Endothelial cell of umbilical vein (primary cell): ENCODE measurements around the gene SUPT3H.

Experiments
- EZH2 ChIP-seq: IDR thresholded peaks from 2 replicates; pipeline ENCODE4 v1.6.1; 2012; ENCODE audit warnings: borderline replicate concordance, low read depth, mild to moderate bottlenecking, moderate library complexity, low read length, inconsistent platforms; ENCODE audit not compliant: severe bottlenecking
- JUN ChIP-seq: IDR thresholded peaks from 2 replicates; pipeline ENCODE4 v1.6.1; 2011; ENCODE audit warnings: borderline replicate concordance, low read depth; ENCODE audit not compliant: insufficient read length, insufficient read depth
- POLR2A ChIP-seq: IDR thresholded peaks from 2 replicates; pipeline ENCODE4 v1.6.1; 2012; ENCODE audit warnings: low read depth, mild to moderate bottlenecking, control low read depth, low read length
- POLR2AphosphoS5 ChIP-seq: IDR thresholded peaks from 2 replicates; pipeline ENCODE4 v1.6.1; 2012; ENCODE audit warnings: low read depth, mild to moderate bottlenecking, control low read depth, low read length, moderate library complexity; ENCODE audit not compliant: insufficient read depth
- TF ChIP-seq, protein P1 (sequence below), 2 donors: IDR thresholded peaks; 1 replicate in 1 of 2; 2 replicates in 1 of 2; pipeline ENCODE4 v1.5.1; 2011; ENCODE audit warnings: low read length in 2 of 2, mild to moderate bottlenecking in 2 of 2, moderate library complexity in 2 of 2, control low read depth in 1 of 2, inconsistent platforms in 1 of 2, low read depth in 1 of 2; ENCODE audit not compliant: insufficient read depth in 1 of 2; ENCODE audit errors: extremely low read depth in 1 of 2
- TF ChIP-seq, protein P2 (sequence below): IDR thresholded peaks from 2 replicates; pipeline ENCODE4 v1.6.1; 2011; ENCODE audit not compliant: insufficient read depth, insufficient read length

DNA sequence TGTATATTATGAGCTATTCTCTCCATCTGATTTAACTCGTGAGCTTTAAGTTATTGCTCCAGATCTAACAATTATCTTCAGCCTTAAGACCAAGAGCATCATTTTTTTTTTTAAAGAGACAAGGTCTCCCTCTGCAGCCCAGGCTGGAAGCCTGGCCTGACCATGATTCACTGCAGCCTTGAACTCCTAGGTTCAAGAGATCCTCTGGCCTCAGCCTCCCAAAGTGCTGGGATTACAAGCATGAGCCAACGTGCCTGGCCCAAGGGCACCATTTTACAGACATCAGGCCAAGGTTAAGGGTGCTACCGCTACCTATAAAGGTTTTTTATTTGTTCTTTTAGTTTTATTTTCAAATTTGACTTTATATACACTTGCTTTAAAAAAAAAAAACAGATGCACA, 2.3 kb downstream of the SUPT3H start:
- TF ChIP-seq POLR2A = no peak
- TF ChIP-seq, protein P1, sequence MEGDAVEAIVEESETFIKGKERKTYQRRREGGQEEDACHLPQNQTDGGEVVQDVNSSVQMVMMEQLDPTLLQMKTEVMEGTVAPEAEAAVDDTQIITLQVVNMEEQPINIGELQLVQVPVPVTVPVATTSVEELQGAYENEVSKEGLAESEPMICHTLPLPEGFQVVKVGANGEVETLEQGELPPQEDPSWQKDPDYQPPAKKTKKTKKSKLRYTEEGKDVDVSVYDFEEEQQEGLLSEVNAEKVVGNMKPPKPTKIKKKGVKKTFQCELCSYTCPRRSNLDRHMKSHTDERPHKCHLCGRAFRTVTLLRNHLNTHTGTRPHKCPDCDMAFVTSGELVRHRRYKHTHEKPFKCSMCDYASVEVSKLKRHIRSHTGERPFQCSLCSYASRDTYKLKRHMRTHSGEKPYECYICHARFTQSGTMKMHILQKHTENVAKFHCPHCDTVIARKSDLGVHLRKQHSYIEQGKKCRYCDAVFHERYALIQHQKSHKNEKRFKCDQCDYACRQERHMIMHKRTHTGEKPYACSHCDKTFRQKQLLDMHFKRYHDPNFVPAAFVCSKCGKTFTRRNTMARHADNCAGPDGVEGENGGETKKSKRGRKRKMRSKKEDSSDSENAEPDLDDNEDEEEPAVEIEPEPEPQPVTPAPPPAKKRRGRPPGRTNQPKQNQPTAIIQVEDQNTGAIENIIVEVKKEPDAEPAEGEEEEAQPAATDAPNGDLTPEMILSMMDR (IDR thresholded peaks at IDR 0.05; ENCODE audit: extremely low read depth in 1 of 2, insufficient read depth in 1 of 2, low read depth in 1 of 2, low read length in 2 of 2) = no peak
- TF ChIP-seq, protein P2, sequence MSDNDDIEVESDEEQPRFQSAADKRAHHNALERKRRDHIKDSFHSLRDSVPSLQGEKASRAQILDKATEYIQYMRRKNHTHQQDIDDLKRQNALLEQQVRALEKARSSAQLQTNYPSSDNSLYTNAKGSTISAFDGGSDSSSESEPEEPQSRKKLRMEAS = no peak
- TF ChIP-seq JUN = no peak
- TF ChIP-seq POLR2AphosphoS5 = no peak
- TF ChIP-seq EZH2 = no peak
